COLO668 (cell line): Measurements from ENCODE around the gene GHRL.
"Not testable (repeated sequence)": the region's sequence is repeated elsewhere in the genome, so short reads cannot be mapped to it uniquely, and the experiment has no call there.

Source experiments
- DNase-seq: peaks from one replicate; lab custom pipeline; 2025; ENCODE audit not compliant: unreplicated experiment; lab: John Stamatoyannopoulos, UW

GHRL gene

DNA sequence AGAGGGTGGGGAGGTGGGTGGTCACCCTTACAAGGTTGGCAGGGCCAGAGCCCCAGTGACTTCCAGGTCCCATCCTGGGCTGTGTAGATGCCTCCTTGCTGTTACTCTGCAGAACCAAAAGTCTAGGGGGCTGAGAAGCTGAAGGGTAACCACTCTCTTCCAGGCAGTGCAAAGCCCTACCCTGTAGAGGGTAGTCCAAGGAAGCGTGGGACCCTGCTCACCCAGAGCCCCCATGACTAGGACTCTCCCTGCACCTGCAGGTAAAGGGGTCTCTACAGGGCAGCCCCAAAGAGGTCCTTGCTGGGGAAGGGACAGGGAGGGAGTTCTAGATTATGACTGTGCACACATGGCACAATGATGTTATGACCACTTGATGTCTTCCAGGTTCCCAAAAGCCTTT, 14.2 kb downstream of the GHRL start:
- no peak for DNase-seq

DNA sequence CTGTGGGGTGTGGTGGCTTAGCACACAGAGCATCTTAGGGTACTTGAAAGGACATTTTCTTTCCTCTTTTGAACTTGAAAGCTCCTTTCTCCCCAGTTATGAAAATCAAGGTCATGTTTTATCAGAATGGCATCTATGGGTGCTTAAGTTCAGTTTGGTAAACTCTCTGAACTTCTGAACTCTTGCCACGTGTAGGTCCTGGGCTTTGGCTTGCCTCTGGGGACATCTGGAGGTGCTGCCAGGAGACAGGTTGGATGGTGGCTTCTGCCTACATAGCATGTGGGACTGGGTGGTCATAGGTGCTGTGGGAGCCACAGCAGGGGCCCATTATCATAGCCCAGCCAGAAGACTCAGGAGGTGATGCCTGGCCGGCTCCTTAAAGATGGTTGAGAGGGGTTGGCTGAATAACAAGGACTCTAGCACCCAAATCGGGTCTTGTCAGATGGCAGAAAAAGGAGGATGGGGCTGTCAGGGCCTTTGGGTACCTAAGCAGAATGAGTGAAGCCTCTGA, 15.6 kb downstream of the GHRL start:
- DNase-seq, result no peak

GRCh38 chr3:10274601-10275000, 18.1 kb downstream of the GHRL start:
- DNase-seq, result peak; percentile 5

- DNase-seq, result no peak
Observed at GRCh38 chr3:10273702-10274305, 18.9 kb downstream of the GHRL start.

GRCh38 chr3:10272977-10273376, 19.8 kb downstream of the GHRL start:
- no peak for DNase-seq

DNA sequence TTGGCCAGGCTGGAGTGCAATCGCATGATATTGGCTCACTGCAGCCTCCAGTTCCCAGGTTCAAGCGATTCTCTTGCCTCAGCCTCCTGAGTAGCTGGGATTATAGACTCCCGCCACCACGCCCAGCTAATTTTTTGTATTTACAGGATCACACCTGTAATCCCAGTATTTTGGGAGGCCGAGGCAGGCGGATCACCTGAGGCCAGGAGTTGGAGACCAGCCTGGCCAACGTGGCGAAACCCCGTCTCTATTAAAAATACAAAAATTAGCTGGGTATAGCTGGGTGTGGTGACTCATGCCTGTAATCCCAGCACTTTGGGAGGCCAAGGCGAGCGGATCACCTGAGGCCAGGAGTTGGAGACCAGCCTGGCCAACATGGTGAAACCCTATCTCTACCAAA, 20.3 kb downstream of the GHRL start:
- DNase-seq, result not testable (repeated sequence)

- DNase-seq, result no peak
Observed at GRCh38 chr3:10269443-10269842, 23.3 kb downstream of the GHRL start.

DNA sequence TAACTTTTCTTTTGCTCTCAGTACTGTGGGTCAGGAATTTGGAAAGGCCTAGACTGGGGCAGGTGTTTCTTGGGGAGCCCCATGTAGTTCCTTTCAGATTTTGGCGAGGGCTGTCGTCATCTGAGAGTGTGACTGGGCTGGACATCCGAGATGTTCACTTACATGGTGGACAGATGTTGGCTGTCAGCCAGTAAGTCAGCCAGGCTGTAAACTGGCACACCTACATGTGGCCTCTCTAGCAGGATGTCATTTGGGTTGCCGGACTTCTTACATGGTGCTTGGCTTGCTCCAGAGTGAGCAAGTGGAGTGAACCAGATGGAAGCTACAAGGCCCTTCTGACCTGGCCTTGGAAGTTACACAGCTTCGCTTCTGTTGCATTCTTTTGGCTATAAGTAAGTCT, 23.8 kb downstream of the GHRL start:
- DNase-seq, result no peak

- no peak for DNase-seq
Observed at GRCh38 chr3:10268116-10268515, 24.6 kb downstream of the GHRL start.

DNA sequence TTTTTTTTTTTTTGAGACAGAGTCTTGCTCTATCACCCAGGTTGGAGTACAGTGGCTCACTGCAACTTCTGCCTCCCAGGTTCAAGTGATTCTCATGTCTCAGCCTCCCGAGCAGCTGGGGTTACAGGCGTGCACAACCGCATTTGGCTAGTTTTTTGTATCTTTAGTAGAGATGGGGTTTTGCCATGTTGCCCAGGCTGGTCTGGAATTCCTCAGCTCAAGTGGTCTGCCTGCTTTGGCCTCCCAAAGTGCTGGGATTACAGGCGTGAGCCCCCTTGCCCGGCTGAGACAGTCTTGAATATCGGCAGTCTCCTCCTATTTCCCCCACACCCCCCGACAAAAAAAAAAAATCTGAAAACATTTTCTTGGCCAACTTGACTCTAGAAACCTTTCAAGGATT, 25.8 kb downstream of the GHRL start:
- DNase-seq, result not testable (repeated sequence)

- DNase-seq, result no peak
Observed at GRCh38 chr3:10265833-10266232, 26.9 kb downstream of the GHRL start.

DNA sequence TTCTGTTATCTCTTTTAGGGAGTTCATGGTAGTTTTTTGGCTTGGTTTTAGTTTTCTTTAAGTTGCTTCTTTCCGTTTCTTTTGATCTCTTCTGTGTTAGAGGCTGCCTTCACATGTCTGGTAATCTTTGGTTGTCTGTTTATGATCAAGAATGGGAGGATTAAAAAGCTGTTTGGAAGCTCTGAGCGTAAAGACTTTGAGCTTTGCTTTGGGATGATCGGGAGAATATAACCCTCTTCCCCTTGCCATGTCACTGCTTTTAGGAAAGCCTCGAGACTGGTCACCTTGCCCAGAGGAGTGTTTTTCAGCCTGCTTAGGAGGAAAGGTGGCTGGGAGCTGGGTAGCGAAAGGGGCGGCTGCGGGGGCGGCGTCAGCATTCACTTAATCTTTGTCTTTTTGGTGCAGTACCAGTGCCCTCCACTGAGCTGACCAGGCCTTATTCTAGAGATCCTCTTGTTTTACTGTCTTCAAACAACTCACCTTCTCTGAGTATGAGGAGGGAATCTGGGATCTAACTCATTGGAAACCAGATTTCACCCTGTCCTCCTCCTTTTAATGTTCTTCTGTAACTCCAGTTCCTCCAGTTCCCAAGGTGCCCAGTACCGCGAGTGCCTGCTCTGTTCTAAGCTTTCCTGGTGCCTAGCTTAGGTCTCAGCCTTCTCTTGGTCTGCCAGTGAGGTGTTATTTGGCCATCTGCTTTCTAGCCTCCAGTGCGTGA, 28.9 kb downstream of the GHRL start:
- peak; percentile 8 for DNase-seq

DNA sequence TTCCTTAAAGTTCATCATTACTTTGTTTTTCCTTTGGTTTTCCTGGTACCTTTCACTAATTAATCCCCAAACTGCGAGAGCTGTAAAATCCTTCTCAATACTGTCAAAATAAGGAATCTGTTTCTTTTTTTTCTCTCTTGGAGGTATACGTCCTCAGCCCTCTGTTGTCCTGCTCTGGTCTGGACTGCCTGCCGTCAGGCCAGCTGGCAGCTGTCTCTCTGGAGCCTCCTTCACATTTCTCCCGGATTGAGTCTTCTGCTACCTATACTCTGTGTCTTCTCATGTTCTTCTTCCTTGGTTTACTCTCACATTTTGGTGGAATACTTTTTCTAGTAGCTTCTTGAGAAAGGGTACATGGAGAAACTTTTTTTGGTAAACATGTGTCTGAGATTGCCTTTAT, 30.7 kb downstream of the GHRL start:
- DNase-seq, result no peak

DNA sequence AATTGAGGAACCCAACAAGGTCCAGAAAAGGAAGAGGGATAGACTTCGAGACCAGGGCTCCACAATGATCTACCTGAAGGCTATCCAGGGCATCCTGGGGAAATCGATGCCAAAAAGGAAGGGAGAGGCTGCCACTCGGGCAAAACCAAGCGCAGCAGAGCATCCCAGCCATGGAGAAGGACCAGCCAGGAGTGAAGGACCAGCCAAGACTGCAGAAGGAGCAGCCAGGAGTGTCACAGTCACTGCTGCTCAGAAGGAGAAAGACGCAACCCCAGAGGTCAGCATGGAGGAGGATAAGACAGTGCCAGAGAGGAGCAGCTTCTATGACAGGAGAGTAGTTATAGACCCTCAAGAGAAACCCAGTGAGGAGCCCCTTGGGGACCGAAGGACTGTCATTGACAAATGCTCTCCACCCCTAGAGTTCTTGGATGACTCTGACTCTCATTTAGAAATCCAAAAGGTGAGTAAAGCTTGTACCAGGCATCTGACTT, 32.5 kb downstream of the GHRL start:
- no peak for DNase-seq

GRCh38 chr3:10259798-10260197, 32.9 kb downstream of the GHRL start:
- no peak for DNase-seq

- DNase-seq, result no peak
Observed at GRCh38 chr3:10259036-10259435, 33.7 kb downstream of the GHRL start.

- DNase-seq, result no peak
Observed at GRCh38 chr3:10255835-10256234, 36.9 kb downstream of the GHRL start.

DNA sequence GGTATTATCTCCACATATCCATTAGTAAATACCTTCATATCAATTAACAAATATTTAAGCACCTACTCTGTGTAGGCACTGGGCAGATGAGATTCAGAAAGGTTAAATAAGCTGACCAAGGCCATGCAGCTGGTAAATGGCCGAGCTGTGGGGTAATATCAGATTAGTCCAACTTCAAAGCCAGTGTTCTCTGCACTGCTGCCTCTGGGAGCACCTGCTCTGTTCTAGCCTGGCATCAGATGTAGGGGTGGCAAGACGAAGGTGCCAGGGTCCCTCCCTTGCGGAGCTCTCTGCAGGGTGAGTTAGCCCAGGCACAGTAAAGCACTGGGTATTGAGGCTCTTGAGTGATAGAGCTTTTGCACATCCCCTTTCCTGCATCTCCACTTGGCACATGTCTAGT, 39.0 kb downstream of the GHRL start:
- no peak for DNase-seq

GRCh38 chr3:10251006-10251405, 41.7 kb downstream of the GHRL start:
- no peak for DNase-seq

GRCh38 chr3:10249833-10250232, 42.9 kb downstream of the GHRL start:
- DNase-seq, result no peak

DNA sequence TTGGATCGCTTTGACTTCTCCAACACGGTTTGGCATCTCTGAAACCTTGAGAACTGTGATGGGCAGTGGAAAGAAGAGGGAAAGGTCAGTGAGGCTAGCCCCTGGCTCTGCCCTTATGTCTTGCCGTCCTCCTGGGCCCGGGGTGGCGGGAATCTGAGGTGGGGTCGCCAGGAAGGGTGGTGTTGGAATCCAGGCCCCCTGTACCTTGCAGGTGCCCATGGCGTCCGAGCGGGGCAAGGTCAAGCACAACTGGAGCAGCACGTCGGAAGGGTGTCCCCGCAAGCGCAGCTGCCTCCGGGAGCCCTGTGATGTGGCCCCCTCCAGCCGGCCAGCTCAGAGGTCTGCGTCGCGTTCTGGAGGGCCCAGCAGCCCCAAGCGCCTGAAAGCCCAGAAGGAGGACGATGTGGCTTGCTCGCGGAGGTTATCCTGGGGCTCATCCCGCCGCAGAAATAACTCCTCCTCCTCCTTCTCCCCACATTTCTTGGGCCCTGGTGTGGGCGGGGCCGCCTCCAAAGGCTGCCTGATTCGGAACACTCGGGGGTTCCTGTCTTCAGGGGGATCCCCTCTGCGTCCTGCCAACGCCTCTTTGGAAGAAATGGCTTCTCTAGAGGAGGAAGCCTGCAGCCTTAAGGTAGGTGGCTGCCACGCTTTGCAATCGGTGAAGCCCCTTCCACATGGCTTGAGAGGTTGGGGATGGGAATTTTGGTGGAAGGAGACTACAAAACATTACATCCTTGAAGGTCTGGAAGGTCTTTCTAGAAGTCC, 43.6 kb downstream of the GHRL start:
- DNase-seq, result peak; percentile 12
